HCT116 (cell line): ENCODE results near the gene ARL6IP6. TPM values are rescaled to one million over a fixed set of nuclear protein-coding genes. Genes with fewer than 3 reads are reported as not detected.

Source experiments
- ATAC-seq: fragments of 200-7000 bp; cut with Tn5 transposase; 2 replicates; pipeline ENCODE4 v1.9.1; 2020; ENCODE audit warnings: mild to moderate bottlenecking, moderate library complexity
- BruUV-seq: library from RNA; stranded (reverse); fragments of 400-500 nt; replicated peaks from 2 replicates; lab custom pipeline; 2021; lab: Mats Ljungman, UMichigan
- CTCF ChIA-PET: fragments of 300-600 bp; sonication (Branson Sonifier 250); formaldehyde crosslinking; loops from one replicate; lab custom pipeline; 2021; ENCODE audit warnings: antibody characterized with exemption; lab: Charles Lee
- POLR2A ChIA-PET: fragments of 300-600, 350-600 bp; sonication (Branson Sonifier 250); formaldehyde crosslinking; loops from one replicate; lab custom pipeline; 2021; ENCODE audit warnings: antibody characterized with exemption; lab: Charles Lee
- RAD21 ChIA-PET, 2 experiments: fragments of 300-600 bp; sonication (Branson Sonifier 250); formaldehyde crosslinking; loops; one replicate each; lab custom pipeline; 2023; ENCODE audit warnings: low total read pairs in 2 of 2; ENCODE audit not compliant: uncharacterized antibody in 2 of 2, unreplicated experiment in 2 of 2, low non-redundant PET in 1 of 2; lab: Charles Lee
- DNase-seq: peaks from one replicate; pipeline ENCODE4 v3.0.0-alpha.2; 2010; ENCODE audit warnings: low read depth, low spot score
- H2AFZ ChIP-seq: fragments of 200-600 bp; shearing (Covaris generic), sonication (generic); 2 replicates; pipeline ENCODE4 v1.6.1; 2017; ENCODE audit warnings: low read depth, mixed run types, mixed read lengths, antibody characterized with exemption, low read length; ENCODE audit not compliant: poor library complexity, severe bottlenecking
- H3K27ac ChIP-seq: 2 replicates; pipeline ENCODE4 v1.5.1; 2012; ENCODE audit warnings: low read depth, low read length
- H3K27me3 ChIP-seq: fragments of 200-600 bp; sonication (generic); 2 replicates; pipeline ENCODE4 v1.6.1; 2016; ENCODE audit warnings: mixed run types, low read length, mixed read lengths; ENCODE audit not compliant: insufficient read depth
- H3K36me3 ChIP-seq, 2 experiments: fragments of 200-500 bp in 1 of 2; fragments of 200-600 bp in 1 of 2; sonication (Bioruptor generic) in 1 of 2; sonication (generic) in 1 of 2; 2 replicates each; pipeline versions ENCODE4 v1.5.1 to v1.6.1; 2014 to 2016; ENCODE audit warnings: low read length in 2 of 2, inconsistent platforms in 1 of 2, mixed read lengths in 1 of 2, mixed run types in 1 of 2; ENCODE audit not compliant: insufficient read depth in 2 of 2, control insufficient read depth in 1 of 2
- H3K4me1 ChIP-seq, 2 experiments: fragments of 200-600 bp in 1 of 2; sonication (generic) in 1 of 2; 2 replicates each; pipeline versions ENCODE4 v1.5.1 to v1.6.1; 2012 to 2017; ENCODE audit warnings: low read length in 2 of 2, inconsistent platforms in 1 of 2, mild to moderate bottlenecking in 1 of 2, mixed read lengths in 1 of 2, mixed run types in 1 of 2, moderate library complexity in 1 of 2; ENCODE audit not compliant: insufficient read depth in 2 of 2, control insufficient read depth in 1 of 2
- H3K4me2 ChIP-seq: fragments of 200-600 bp; sonication (generic); 2 replicates; pipeline ENCODE4 v1.6.1; 2017; ENCODE audit warnings: mixed run types, low read length, mixed read lengths
- H3K4me3 ChIP-seq, 2 experiments: fragments of 200-600 bp in 1 of 2; sonication (generic) in 1 of 2; replicated peaks in 1 of 2; 2 replicates each; pipeline ENCODE4 v1.5.1; 2011 to 2016; ENCODE audit warnings: low read length in 2 of 2, control low read depth in 1 of 2, low read depth in 1 of 2, mild to moderate bottlenecking in 1 of 2, mixed read lengths in 1 of 2, mixed run types in 1 of 2
- H3K79me2 ChIP-seq: fragments of 200-600 bp; sonication (generic); 2 replicates; pipeline ENCODE4 v1.6.1; 2017; ENCODE audit warnings: mild to moderate bottlenecking, mixed run types, low read length, moderate library complexity, mixed read lengths; ENCODE audit not compliant: insufficient read depth
- H3K9ac ChIP-seq: fragments of 200-600 bp; sonication (generic); 2 replicates; pipeline ENCODE4 v1.6.1; 2016; ENCODE audit warnings: low read length, mixed read lengths
- H3K9me2 ChIP-seq: fragments of 200-600 bp; sonication (generic), shearing (Covaris generic); 2 replicates; pipeline ENCODE4 v1.6.1; 2017; ENCODE audit warnings: mixed run types, mild to moderate bottlenecking, moderate library complexity; ENCODE audit not compliant: insufficient read depth
- H3K9me3 ChIP-seq, 2 experiments: fragments of 200-500 bp in 1 of 2; fragments of 200-600 bp in 1 of 2; sonication (Bioruptor generic) in 1 of 2; sonication (generic) in 1 of 2; 2 replicates each; pipeline ENCODE4 v1.6.1; 2014 to 2017; ENCODE audit warnings: low read length in 2 of 2, mixed read lengths in 2 of 2, inconsistent platforms in 1 of 2, low read depth in 1 of 2, mild to moderate bottlenecking in 1 of 2, mixed run types in 1 of 2, moderate library complexity in 1 of 2; ENCODE audit not compliant: control insufficient read depth in 1 of 2, insufficient read depth in 1 of 2
- H4K20me1 ChIP-seq: fragments of 200-600 bp; sonication (generic), shearing (Covaris generic); 2 replicates; pipeline ENCODE4 v1.6.1; 2017; ENCODE audit warnings: mixed run types, mild to moderate bottlenecking, moderate library complexity; ENCODE audit not compliant: insufficient read depth
- ATF3 ChIP-seq: IDR thresholded peaks from 2 replicates; pipeline ENCODE4 v1.6.1; 2012
- CEBPB ChIP-seq: IDR thresholded peaks from 2 replicates; pipeline ENCODE4 v1.6.1; 2012; ENCODE audit warnings: low read depth
- EGR1 ChIP-seq: IDR thresholded peaks from 2 replicates; pipeline ENCODE4 v1.6.1; 2012; ENCODE audit warnings: low read depth
- ELF1 ChIP-seq: IDR thresholded peaks from 2 replicates; pipeline ENCODE4 v1.6.1; 2012; ENCODE audit warnings: low read depth, borderline replicate concordance
- EZH2phosphoT487 ChIP-seq: fragments of 200-600 bp; IDR thresholded peaks from 2 replicates; pipeline ENCODE4 v1.6.1; 2018; ENCODE audit warnings: antibody characterized with exemption, borderline replicate concordance
- FOSL1 ChIP-seq: IDR thresholded peaks from 2 replicates; pipeline ENCODE4 v1.6.1; 2012; ENCODE audit warnings: low read depth
- MAX ChIP-seq: IDR thresholded peaks from 2 replicates; pipeline ENCODE4 v1.6.1; 2012
- POLR2A ChIP-seq: IDR thresholded peaks from 2 replicates; pipeline ENCODE4 v1.7.0; 2011; ENCODE audit warnings: borderline replicate concordance; ENCODE audit not compliant: insufficient read depth, insufficient read length; ENCODE audit errors: extremely low read depth
- POLR2AphosphoS5 ChIP-seq: IDR thresholded peaks from 2 replicates; pipeline ENCODE4 v1.6.1; 2011; ENCODE audit warnings: mild to moderate bottlenecking, low read depth, low read length, moderate library complexity
- SP1 ChIP-seq: IDR thresholded peaks from 2 replicates; pipeline ENCODE4 v1.6.1; 2012; ENCODE audit warnings: low read depth
- SRF ChIP-seq: IDR thresholded peaks from 2 replicates; pipeline ENCODE4 v1.6.1; 2012; ENCODE audit warnings: low read depth
- TCF7L2 ChIP-seq: IDR thresholded peaks from 2 replicates; pipeline ENCODE4 v1.7.0; 2011; ENCODE audit warnings: borderline replicate concordance, inconsistent platforms; ENCODE audit not compliant: insufficient read depth, insufficient read length; ENCODE audit errors: extremely low read depth
- YY1 ChIP-seq: IDR thresholded peaks from 2 replicates; pipeline ENCODE4 v1.6.1; 2011; ENCODE audit warnings: low read length, low read depth, moderate library complexity, mild to moderate bottlenecking; ENCODE audit not compliant: insufficient replicate concordance; ENCODE audit errors: extremely low read depth
- ZBTB33 ChIP-seq: IDR thresholded peaks from 2 replicates; pipeline ENCODE4 v1.6.1; 2011; ENCODE audit warnings: mild to moderate bottlenecking, low read length, moderate library complexity; ENCODE audit not compliant: insufficient replicate concordance; ENCODE audit errors: extremely low read depth
- ZFX ChIP-seq: fragments of 450-650 bp; IDR thresholded peaks from 2 replicates; pipeline ENCODE4 v1.6.1; 2017
- ZNF274 ChIP-seq: fragments of 200-500 bp; sonication (Bioruptor generic); IDR thresholded peaks from 2 replicates; pipeline ENCODE4 v1.6.1; 2014; ENCODE audit warnings: mild to moderate bottlenecking, low read depth, low read length, inconsistent platforms
- intact Hi-C: fragments of 100-400 bp; cut with micrococcal nuclease; formaldehyde crosslinking; loops from 2 replicates; pipeline ENCODE4 v1.10.0; 2022
- total RNA-seq: library from RNA; stranded (reverse); gene quantifications from one replicate; pipeline ENCODE4 v1.2.1, GENCODE V29; 2021; ENCODE audit not compliant: unreplicated experiment

Gene ARL6IP6
- total RNA-seq, 1 experiment from 2014 or later, result 37.8 TPM

- Histone ChIP-seq H3K9ac (no peak overlapping the region), H3K27me3 (no peaks in the 10 kb centered on the region), H3K9me2 (no peaks in the 10 kb centered on the region), H3K9me3 (peaks cover 0 to 1% of the 10 kb centered on the region in 2 experiments; a peak in 1 of 4 replicates), H3K27ac (no peak overlapping the region), H3K36me3 (peaks cover 4 to 25% of the 10 kb centered on the region in 2 experiments; a peak in 3 of 4 replicates), H4K20me1 (peaks cover 26% of the 10 kb centered on the region; the same call in 1 of the 2 replicates), H3K4me2 (no peak overlapping the region), H2AFZ (no peak overlapping the region), H3K4me3 (no peak overlapping the region), H3K79me2 (peaks cover 100% of the 10 kb centered on the region), H3K4me1 (no peaks in the 10 kb centered on the region)
- DNase-seq, result no peak
- ATAC-seq, result no peak
- no peak for TF ChIP-seq EZH2phosphoT487
- no peak for TF ChIP-seq MAX
- no peak for TF ChIP-seq YY1
- no peak for TF ChIP-seq FOSL1
- no peak for TF ChIP-seq ZBTB33
- TF ChIP-seq EGR1, result no peak
- no peak for TF ChIP-seq ELF1
- TF ChIP-seq TCF7L2, result no peak
- TF ChIP-seq ZNF274, result no peak
- no peak for TF ChIP-seq POLR2A
- no peak for TF ChIP-seq CEBPB
- no peak for TF ChIP-seq ATF3
- no peak for TF ChIP-seq SRF
- TF ChIP-seq POLR2AphosphoS5, result no peak
- no peak for TF ChIP-seq SP1
- no peak for TF ChIP-seq ZFX
- ChIA-PET RAD21 (no interaction called here), POLR2A (no interaction called here), CTCF (no interaction called here)
- intact Hi-C loops, result no loop called here
- BruUV-seq, result no TSS peak
Observed at GRCh38 chr2:152706477-152707021, 11.9 kb upstream of the ARL6IP6 start.
